ENCODE results near the gene RHNO1. TPM values are rescaled to one million over a fixed set of nuclear protein-coding genes. Genes with fewer than 3 reads are reported as not detected.

The RHNO1 gene
- total and polyA plus RNA-seq, 2 of the 13 experiments (the other 11 are each of a cell fraction or from before 2014, with no cell fraction given), result 27.2 to 49.6 TPM

- TF ChIP-seq ZNF629 (CRISPR knock-in tag; conservative IDR thresholded peaks at IDR 0.05), result peak; percentile 42
- 0 out of 2 replicates have a peak, but pooled peaks have one; percentile 38 for TF ChIP-seq GTF3A (CRISPR knock-in tag; conservative IDR thresholded peaks at IDR 0.05)
- TF ChIP-seq NR3C1 (CRISPR knock-in tag; IDR thresholded peaks at IDR 0.05), result no peak
- peak; percentile 55; the same call in 1 of the 2 replicates for TF ChIP-seq ZSCAN29 (CRISPR knock-in tag; conservative IDR thresholded peaks at IDR 0.05)
- no peak for TF ChIP-seq FIP1L1 (IDR thresholded peaks at IDR 0.05; ENCODE audit: borderline replicate concordance, insufficient read depth, low read depth, low read length)
- 0 out of 2 replicates have a peak, but pooled peaks have one; percentile 43 for TF ChIP-seq MEIS1 (CRISPR knock-in tag; IDR thresholded peaks at IDR 0.05; ENCODE audit: borderline replicate concordance)
- TF ChIP-seq ZMYM3 (CRISPR knock-in tag; IDR thresholded peaks at IDR 0.05), result peak; percentile 89; the same call in 1 of the 2 replicates
- 0 out of 2 replicates have a peak, but pooled peaks have one; percentile 44 for TF ChIP-seq ZMYM2 (CRISPR knock-in tag; IDR thresholded peaks at IDR 0.05)
- peak; percentile 88 for TF ChIP-seq CEBPG (CRISPR knock-in tag; IDR thresholded peaks at IDR 0.05)
- no peak for TF ChIP-seq PHF21A (CRISPR knock-in tag; IDR thresholded peaks at IDR 0.05)
- TF ChIP-seq, protein P1, sequence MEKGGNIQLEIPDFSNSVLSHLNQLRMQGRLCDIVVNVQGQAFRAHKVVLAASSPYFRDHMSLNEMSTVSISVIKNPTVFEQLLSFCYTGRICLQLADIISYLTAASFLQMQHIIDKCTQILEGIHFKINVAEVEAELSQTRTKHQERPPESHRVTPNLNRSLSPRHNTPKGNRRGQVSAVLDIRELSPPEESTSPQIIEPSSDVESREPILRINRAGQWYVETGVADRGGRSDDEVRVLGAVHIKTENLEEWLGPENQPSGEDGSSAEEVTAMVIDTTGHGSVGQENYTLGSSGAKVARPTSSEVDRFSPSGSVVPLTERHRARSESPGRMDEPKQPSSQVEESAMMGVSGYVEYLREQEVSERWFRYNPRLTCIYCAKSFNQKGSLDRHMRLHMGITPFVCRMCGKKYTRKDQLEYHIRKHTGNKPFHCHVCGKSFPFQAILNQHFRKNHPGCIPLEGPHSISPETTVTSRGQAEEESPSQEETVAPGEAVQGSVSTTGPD (CRISPR knock-in tag; IDR thresholded peaks at IDR 0.05), result no peak
- peak; percentile 92 for TF ChIP-seq CHD4 (IDR thresholded peaks at IDR 0.05; ENCODE audit: borderline replicate concordance, low read length)
- no peak for TF ChIP-seq ZBTB1 (CRISPR knock-in tag; IDR thresholded peaks at IDR 0.05; ENCODE audit: borderline replicate concordance)
- no peak for TF ChIP-seq ZBTB2 (CRISPR knock-in tag; IDR thresholded peaks at IDR 0.05; ENCODE audit: low read depth)
- TF ChIP-seq NFATC3 (CRISPR knock-in tag; IDR thresholded peaks at IDR 0.05), result 0 out of 2 replicates have a peak, but pooled peaks have one; percentile 16
- no peak for TF ChIP-seq HNF1A (IDR thresholded peaks at IDR 0.05; ENCODE audit: low read depth)
- 0 out of 2 replicates have a peak, but pooled peaks have one; percentile 33 for TF ChIP-seq HNF1A (CRISPR knock-in tag; IDR thresholded peaks at IDR 0.05; ENCODE audit: borderline replicate concordance)
- TF ChIP-seq MYC (CRISPR knock-in tag; IDR thresholded peaks at IDR 0.05; ENCODE audit: borderline replicate concordance), result peak; percentile 38; the same call in 1 of the 2 replicates
- 0 out of 2 replicates have a peak, but pooled peaks have one; percentile 8 for TF ChIP-seq ISL2 (CRISPR knock-in tag; IDR thresholded peaks at IDR 0.05)
- TF ChIP-seq ZNF530 (CRISPR knock-in tag; IDR thresholded peaks at IDR 0.05; ENCODE audit: low read depth), result no peak
- 0 out of 2 replicates have a peak, but pooled peaks have one; percentile 15 for TF ChIP-seq GATAD2A (CRISPR knock-in tag; IDR thresholded peaks at IDR 0.05)
- no peak; the same call in 1 of the 2 replicates for TF ChIP-seq MYPOP (CRISPR knock-in tag; IDR thresholded peaks at IDR 0.05)
Observed at GRCh38 chr12:2877953-2878732, 1.1 kb downstream of the RHNO1 start (continued).
